Gastrocnemius medialis (tissue), 4 donors: ENCODE measurements around the gene FARS2. TPM values are rescaled to one million over a fixed set of nuclear protein-coding genes. Genes with fewer than 3 reads are reported as not detected.
A peak's percentile ranks its signal among the peaks of the same experiment; 100 is the strongest.

Experiments used
- ATAC-seq, 2 donors: fragments of 150-250 bp; one replicate each; pipeline ENCODE4 v1.9.1; 2016
- DNase-seq, 2 donors: peaks; one replicate each; pipeline ENCODE4 v3.0.0-alpha.2; 2019
- H3K27ac ChIP-seq, 4 donors: fragments of 200-600 bp; sonication (generic); 1 replicate in 1 of 4; 2 replicates in 3 of 4; pipeline ENCODE4 v1.5.1; 2016 to 2018; ENCODE audit warnings: mild to moderate bottlenecking in 2 of 4, moderate library complexity in 1 of 4
- H3K27me3 ChIP-seq, 3 donors: fragments of 200-600 bp; sonication (generic) in 2 of 3; 1 replicate in 1 of 3; 2 replicates in 2 of 3; pipeline versions ENCODE4 v1.5.1 to v1.6.0; 2016 to 2019; ENCODE audit warnings: mild to moderate bottlenecking in 1 of 3, moderate library complexity in 1 of 3
- H3K36me3 ChIP-seq, 2 donors: fragments of 200-600 bp; sonication (generic) in 1 of 2; one replicate each; pipeline ENCODE4 v1.5.1; 2017 to 2018
- H3K4me1 ChIP-seq, 2 donors: fragments of 200-600 bp; sonication (generic) in 1 of 2; one replicate each; pipeline ENCODE4 v1.5.1; 2016 to 2017; ENCODE audit warnings: mild to moderate bottlenecking in 2 of 2
- H3K4me3 ChIP-seq, 4 donors: fragments of 200-600 bp; sonication (generic) in 3 of 4; 1 replicate in 1 of 4; 2 replicates in 3 of 4; pipeline ENCODE4 v1.5.1; 2016 to 2019; ENCODE audit warnings: mild to moderate bottlenecking in 2 of 4
- H3K9me3 ChIP-seq, 3 donors: fragments of 200-600 bp; sonication (generic) in 2 of 3; 1 replicate in 1 of 3; 2 replicates in 2 of 3; pipeline ENCODE4 v1.5.1; 2016 to 2019
- POLR2A ChIP-seq, 2 donors: fragments of 450-650 bp; IDR thresholded peaks; one replicate each; pipeline ENCODE4 v1.6.1; 2017; ENCODE audit warnings: antibody characterized with exemption in 2 of 2, mild to moderate bottlenecking in 2 of 2, moderate library complexity in 2 of 2
- in situ Hi-C, 4 donors: fragments of 200-750 bp; cut with MboI; loops; one replicate each; pipeline versions ENCODE4 v1.15.0 to v1.8.0; 2017; ENCODE audit warnings: low sequenced_read_pairs in 4 of 4
- intact Hi-C: fragments of 100-400 bp; cut with DNase I; formaldehyde crosslinking; loops from one replicate; pipeline ENCODE4 v1.15.1; 2023; ENCODE audit warnings: low total_unique reads
- total RNA-seq, 4 donors: library from RNA; depleted of rRNA; stranded (reverse); fragments of >200 nt; gene quantifications; one replicate each; pipeline versions ENCODE4 v1.1.0 to v1.2.3, GENCODE V29; 2016
- TF ChIP-seq, protein P1 (sequence below), 5 experiments: fragments of 450-650 bp in 3 of 5; fragments of 200-600 bp in 2 of 5; sonication (generic) in 2 of 5; IDR thresholded peaks in 4 of 5; conservative IDR thresholded peaks in 1 of 5; 1 replicate in 4 of 5; 2 replicates in 1 of 5; pipeline ENCODE4 v1.5.1; 2016 to 2019; ENCODE audit warnings: antibody characterized with exemption in 5 of 5, mild to moderate bottlenecking in 3 of 5, moderate library complexity in 3 of 5

FARS2 gene
- total RNA-seq, 4 donors from 2014 or later = 13.6 to 24.0 (median 15.8) TPM

DNA sequence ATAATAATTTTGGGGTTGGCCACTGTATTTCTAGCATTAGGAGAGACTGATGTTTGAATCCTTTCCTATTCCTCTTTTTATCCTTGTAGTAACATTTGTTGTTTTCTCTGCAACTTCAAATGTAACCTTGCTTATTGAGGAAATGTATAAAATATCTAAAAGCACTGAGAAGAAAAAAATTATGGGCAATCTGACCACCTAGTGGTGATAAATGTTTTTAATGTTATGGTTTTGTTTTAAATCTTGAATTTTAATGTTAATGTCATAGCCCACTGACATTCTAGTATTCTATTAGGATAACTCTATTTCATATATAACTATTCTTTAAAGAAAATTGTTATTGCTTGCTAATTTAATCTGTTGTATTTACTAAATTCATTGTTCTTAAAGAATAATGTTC lies 134.4 kb downstream of the FARS2 start:
- no peak for ATAC-seq
- intact Hi-C loops = loop anchor here (5.0 kb wide), 1 partner anchor 133 kb away; the partner anchor contains the start of genes FARS2 and LYRM4

DNA sequence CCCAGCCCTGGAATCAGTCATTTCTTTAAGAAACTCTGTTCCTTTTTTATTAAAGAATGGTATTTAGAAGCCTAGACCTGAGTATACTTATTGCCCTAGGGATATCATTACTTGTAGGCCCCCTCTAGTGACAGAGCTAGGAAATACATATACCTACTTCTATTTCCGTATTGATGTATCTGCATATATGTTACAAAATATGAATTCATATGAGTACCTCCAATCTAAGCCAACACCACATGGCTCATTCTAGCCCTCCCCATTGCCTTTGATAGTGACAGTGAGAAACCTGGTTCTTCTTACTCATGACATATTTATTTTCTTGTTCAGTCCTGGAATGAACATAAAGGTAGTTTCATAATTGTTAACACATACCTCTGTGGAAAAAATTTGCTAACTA lies 137.2 kb downstream of the FARS2 start:
- H3K4me1 ChIP-seq = no peaks in the 10 kb centered on the region
- in situ Hi-C loops = loop anchor here in 2 of 4 donors (10.0 to 25.0 kb wide), 2 partner anchors 254 to 261 kb away; no protein-coding TSS in a partner anchor
- no peak overlapping the region for H3K27ac ChIP-seq
- no peaks in the 10 kb centered on the region for H3K9me3 ChIP-seq
- TF ChIP-seq, protein P1, sequence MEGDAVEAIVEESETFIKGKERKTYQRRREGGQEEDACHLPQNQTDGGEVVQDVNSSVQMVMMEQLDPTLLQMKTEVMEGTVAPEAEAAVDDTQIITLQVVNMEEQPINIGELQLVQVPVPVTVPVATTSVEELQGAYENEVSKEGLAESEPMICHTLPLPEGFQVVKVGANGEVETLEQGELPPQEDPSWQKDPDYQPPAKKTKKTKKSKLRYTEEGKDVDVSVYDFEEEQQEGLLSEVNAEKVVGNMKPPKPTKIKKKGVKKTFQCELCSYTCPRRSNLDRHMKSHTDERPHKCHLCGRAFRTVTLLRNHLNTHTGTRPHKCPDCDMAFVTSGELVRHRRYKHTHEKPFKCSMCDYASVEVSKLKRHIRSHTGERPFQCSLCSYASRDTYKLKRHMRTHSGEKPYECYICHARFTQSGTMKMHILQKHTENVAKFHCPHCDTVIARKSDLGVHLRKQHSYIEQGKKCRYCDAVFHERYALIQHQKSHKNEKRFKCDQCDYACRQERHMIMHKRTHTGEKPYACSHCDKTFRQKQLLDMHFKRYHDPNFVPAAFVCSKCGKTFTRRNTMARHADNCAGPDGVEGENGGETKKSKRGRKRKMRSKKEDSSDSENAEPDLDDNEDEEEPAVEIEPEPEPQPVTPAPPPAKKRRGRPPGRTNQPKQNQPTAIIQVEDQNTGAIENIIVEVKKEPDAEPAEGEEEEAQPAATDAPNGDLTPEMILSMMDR (IDR thresholded peaks at IDR 0.05 in 4 of 5, conservative IDR thresholded peaks at IDR 0.05 in 1 of 5) = peak in 4 of 5 experiments; percentile 26 to 48 (median 38)
- no peak for TF ChIP-seq POLR2A (IDR thresholded peaks at IDR 0.05)
- H3K36me3 ChIP-seq = no peaks in the 10 kb centered on the region
- ATAC-seq = peak in 1 of 2 donors; percentile 30
- no peak overlapping the region for H3K4me3 ChIP-seq
- H3K27me3 ChIP-seq = no peaks in the 10 kb centered on the region
- intact Hi-C loops = loop anchor here (2.0 to 5.0 kb wide), 3 partner anchors 96 to 256 kb away; partner anchors contain the start of genes FARS2 and LYRM4
- no peak for DNase-seq

More for the DNA sequence above, 134.4 kb downstream of the FARS2 start:
- no peak overlapping the region for H3K27ac ChIP-seq
- H3K4me1 ChIP-seq = peaks cover 2 to 9% of the 10 kb centered on the region in 2 donors
- in situ Hi-C loops = loop anchor here in 2 of 4 donors (10.0 to 25.0 kb wide), 2 partner anchors 251 to 258 kb away; no protein-coding TSS in a partner anchor
- TF ChIP-seq POLR2A (IDR thresholded peaks at IDR 0.05) = no peak
- TF ChIP-seq, protein P1 (IDR thresholded peaks at IDR 0.05 in 4 of 5, conservative IDR thresholded peaks at IDR 0.05 in 1 of 5) = no peak
- no peaks in the 10 kb centered on the region for H3K27me3 ChIP-seq
- H3K4me3 ChIP-seq = no peak overlapping the region
- H3K9me3 ChIP-seq = no peaks in the 10 kb centered on the region
- no peak for DNase-seq
- H3K36me3 ChIP-seq = no peaks in the 10 kb centered on the region

DNA sequence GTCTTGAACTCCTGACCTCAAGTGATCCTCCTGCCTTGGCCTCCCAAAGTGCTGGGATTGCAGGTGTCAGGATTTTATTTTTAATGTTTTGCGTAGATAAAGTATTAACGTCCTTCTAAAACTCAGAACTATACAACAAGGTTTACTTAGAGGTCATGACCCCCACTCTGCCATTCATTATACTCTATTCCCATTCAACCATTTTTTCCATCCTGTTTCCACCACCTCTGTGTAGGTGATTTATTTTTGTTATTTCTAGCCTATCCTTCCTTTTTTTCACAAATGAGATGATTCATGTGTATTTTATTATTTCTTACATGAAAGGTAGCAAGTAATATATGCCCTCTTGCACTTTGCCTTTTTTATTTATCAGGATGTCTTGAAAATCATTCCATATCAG lies 138.1 kb downstream of the FARS2 start:
- intact Hi-C loops = loop anchor here (2.0 to 5.0 kb wide), 3 partner anchors 97 to 257 kb away; partner anchors contain the start of genes FARS2 and LYRM4
- Histone ChIP-seq H3K27ac (no peak overlapping the region), H3K9me3 (no peaks in the 10 kb centered on the region), H3K36me3 (no peaks in the 10 kb centered on the region), H3K4me3 (no peak overlapping the region), H3K4me1 (no peaks in the 10 kb centered on the region), H3K27me3 (no peaks in the 10 kb centered on the region)
- in situ Hi-C loops = loop anchor here in 2 of 4 donors (10.0 to 25.0 kb wide), 2 partner anchors 255 to 262 kb away; no protein-coding TSS in a partner anchor
- no peak for TF ChIP-seq POLR2A (IDR thresholded peaks at IDR 0.05)
- TF ChIP-seq, protein P1 (IDR thresholded peaks at IDR 0.05 in 4 of 5, conservative IDR thresholded peaks at IDR 0.05 in 1 of 5) = no peak
- no peak for ATAC-seq
- no peak for DNase-seq

DNA sequence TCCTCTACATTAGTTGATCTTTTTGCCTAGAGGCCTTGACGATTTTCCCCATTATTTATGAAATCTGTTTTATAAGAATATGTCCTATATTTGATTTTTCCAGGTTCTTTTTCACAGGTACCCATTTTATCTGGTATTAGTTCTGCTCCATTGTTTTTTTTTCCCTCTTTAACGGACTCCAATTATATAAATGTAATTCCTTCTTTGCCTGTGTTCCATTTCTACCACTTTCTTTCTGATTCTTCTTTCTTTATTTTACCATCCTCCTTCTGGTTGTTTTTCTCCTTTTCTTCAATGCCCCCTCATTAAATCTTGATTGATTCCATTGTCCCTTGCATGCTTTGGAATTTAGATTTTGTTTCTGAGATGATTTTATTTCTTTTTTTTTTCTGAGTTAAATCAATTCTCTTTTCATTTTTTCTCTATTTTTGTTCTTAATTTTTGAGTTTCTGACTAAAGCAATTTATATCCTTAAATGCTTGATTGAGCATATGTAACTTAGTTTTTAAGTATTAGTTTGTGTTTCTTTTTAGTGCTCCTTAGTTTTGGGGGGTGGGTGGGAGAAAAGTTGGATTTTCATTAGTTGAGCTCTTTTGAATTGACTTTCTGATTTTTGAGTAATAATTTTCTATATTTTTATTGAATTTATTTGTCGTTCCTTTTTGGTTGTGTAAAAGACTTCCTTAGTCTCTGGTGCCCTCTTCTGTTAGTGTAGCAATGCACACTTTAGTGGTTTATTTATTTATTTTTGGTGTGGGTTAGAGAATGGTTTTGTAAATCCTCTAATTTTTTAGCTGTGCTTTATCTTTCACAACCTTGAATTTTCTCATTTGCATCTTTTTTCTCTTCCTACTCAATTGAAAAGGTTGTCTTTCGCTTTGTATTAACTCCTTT lies 140.8 kb downstream of the FARS2 start:
- no peak overlapping the region for H3K4me3 ChIP-seq
- ATAC-seq (no peak), DNase-seq (no peak)
- H3K27me3 ChIP-seq = no peaks in the 10 kb centered on the region
- no peak overlapping the region for H3K27ac ChIP-seq
- no peak for TF ChIP-seq POLR2A (IDR thresholded peaks at IDR 0.05)
- TF ChIP-seq, protein P1 (IDR thresholded peaks at IDR 0.05 in 4 of 5, conservative IDR thresholded peaks at IDR 0.05 in 1 of 5) = peak; percentile 31 to 58 (median 45)
- H3K9me3 ChIP-seq = no peaks in the 10 kb centered on the region
- intact Hi-C loops (loop anchor here (1.0 to 5.0 kb wide), 2 partner anchors 190 to 258 kb away; no protein-coding TSS in a partner anchor), in situ Hi-C loops (loop anchor here in 2 of 4 donors (10.0 kb wide), 1 partner anchor 257 kb away; no protein-coding TSS in a partner anchor)
- H3K36me3 ChIP-seq = no peaks in the 10 kb centered on the region
- H3K4me1 ChIP-seq = no peaks in the 10 kb centered on the region
